Measurements from ENCODE around the gene APOOL.
"Not testable (repeated sequence)": the region's sequence is repeated elsewhere in the genome, so short reads cannot be mapped to it uniquely, and the experiment has no call there.

Gene APOOL

DNA sequence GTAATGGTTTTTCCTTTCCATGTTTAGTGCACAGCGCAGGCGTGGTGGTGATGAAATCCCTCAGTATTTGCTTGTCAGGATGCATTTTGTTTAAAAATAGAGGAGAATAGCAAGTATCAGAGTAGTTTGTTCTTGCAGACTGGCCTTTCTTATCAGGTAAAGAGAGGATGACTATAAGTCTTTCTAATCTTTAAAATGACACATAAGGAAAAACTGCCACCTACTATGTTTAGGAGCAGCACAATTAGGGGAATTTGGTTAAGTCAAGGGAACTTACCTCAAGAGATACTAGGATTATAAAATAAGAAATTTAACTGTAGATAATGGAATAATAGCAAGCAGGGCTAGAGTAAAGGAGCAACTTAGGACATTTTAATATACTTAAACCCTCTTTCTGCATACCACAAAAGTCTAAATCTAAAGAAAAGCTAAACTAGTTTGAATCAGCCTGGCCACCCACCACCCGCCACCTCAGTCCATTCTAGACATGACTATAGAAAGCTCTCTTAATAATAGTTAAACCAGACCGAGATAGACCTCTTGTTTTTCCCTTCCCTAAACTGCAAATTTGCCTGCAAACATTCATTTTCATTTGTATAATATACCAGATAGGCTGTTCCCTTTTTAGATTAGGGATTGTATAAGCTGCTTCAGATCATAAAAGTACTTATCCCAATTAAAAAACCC is 62.0 kb downstream of the APOOL start:
- Histone ChIP-seq H3K36me3 (replicated peaks; ENCODE audit: low read depth, low read length) (no peaks in the 10 kb centered on the region), H3K9me3 (ENCODE audit: insufficient read depth, low read length) (no peaks in the 10 kb centered on the region), H3K4me3 (ENCODE audit: low read length) (no peak overlapping the region), H3K27me3 (ENCODE audit: low read depth, low read length) (no peaks in the 10 kb centered on the region), H4K20me1 (ENCODE audit: insufficient read depth, low read length) (no peaks in the 10 kb centered on the region), H2AFZ (ENCODE audit: low read depth, low read length) (no peak overlapping the region), H3K4me2 (ENCODE audit: low read length) (peak overlapping the region; percentile 12; the same call in 1 of the 2 replicates), H3K4me1 (ENCODE audit: low read length) (peaks cover 8% of the 10 kb centered on the region), H3K9ac (ENCODE audit: low read length) (no peak overlapping the region), H3K79me2 (ENCODE audit: low read length) (no peaks in the 10 kb centered on the region), H3K27ac (ENCODE audit: low read length) (no peak overlapping the region)
- TF ChIP-seq, protein P1, sequence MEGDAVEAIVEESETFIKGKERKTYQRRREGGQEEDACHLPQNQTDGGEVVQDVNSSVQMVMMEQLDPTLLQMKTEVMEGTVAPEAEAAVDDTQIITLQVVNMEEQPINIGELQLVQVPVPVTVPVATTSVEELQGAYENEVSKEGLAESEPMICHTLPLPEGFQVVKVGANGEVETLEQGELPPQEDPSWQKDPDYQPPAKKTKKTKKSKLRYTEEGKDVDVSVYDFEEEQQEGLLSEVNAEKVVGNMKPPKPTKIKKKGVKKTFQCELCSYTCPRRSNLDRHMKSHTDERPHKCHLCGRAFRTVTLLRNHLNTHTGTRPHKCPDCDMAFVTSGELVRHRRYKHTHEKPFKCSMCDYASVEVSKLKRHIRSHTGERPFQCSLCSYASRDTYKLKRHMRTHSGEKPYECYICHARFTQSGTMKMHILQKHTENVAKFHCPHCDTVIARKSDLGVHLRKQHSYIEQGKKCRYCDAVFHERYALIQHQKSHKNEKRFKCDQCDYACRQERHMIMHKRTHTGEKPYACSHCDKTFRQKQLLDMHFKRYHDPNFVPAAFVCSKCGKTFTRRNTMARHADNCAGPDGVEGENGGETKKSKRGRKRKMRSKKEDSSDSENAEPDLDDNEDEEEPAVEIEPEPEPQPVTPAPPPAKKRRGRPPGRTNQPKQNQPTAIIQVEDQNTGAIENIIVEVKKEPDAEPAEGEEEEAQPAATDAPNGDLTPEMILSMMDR (IDR thresholded peaks at IDR 0.05; ENCODE audit: low read depth, low read length), result no peak
- TF ChIP-seq EZH2phosphoT487 (IDR thresholded peaks at IDR 0.05; ENCODE audit: low read depth), result no peak

DNA sequence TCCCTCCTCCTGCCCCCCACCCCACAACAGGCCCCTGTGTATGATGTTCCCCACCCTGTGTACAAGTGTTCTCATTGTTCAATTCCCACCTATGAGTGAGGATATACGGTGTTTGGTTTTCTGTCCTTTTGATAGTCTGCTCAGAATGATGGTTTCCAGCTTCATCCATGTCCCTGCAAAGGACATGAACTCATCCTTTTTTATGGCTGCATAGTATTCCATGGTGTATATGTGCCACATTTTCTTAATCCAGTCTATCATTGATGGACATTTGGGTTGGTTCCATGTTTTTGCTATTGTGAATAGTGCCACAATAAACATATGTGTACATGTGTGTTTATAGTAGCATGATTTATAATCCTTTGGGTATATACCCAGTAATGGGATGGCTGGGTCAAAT is 73.6 kb downstream of the APOOL start:
- not testable (repeated sequence) for H4K20me1 ChIP-seq (ENCODE audit: insufficient read depth, low read length); H3K4me2 ChIP-seq (ENCODE audit: low read length); H3K4me1 ChIP-seq (ENCODE audit: low read length); H3K4me3 ChIP-seq (ENCODE audit: low read length); H3K9ac ChIP-seq (ENCODE audit: low read length); H2AFZ ChIP-seq (ENCODE audit: low read depth, low read length); H3K27ac ChIP-seq (ENCODE audit: low read length); H3K27me3 ChIP-seq (ENCODE audit: low read depth, low read length); H3K79me2 ChIP-seq (ENCODE audit: low read length); H3K9me3 ChIP-seq (ENCODE audit: insufficient read depth, low read length); H3K36me3 ChIP-seq (replicated peaks; ENCODE audit: low read depth, low read length)

DNA sequence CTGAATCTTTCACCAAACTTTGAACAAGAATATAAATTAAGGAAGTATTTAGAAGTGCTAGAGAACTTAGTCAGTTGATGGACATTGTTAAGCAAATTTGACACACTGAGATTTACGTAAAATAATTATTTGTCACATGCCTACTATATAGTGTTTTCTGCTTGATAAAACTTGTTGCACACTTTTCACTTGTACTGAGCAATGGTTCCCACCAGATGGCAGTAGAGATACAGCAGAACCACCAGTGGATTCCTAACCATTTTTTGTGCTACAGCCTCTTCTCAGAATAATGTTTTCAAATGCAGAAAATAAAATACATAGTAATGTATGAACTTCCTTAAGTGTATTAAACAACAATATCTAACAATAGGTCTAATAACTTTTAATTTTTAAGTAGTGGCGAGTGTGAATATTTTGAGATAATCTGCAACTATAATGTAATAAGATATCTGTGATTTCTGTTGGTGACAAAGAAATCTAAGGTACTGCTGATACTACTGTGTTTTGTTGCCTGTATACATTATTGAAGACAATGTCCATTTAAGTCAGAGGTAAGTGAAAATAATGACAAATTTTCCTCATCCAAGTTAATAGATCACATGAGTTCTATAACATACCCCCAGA is 81.2 kb downstream of the APOOL start:
- no peak overlapping the region for H3K4me3 ChIP-seq (ENCODE audit: low read length)
- H3K27me3 ChIP-seq (ENCODE audit: low read depth, low read length), result no peaks in the 10 kb centered on the region
- TF ChIP-seq, protein P1 (IDR thresholded peaks at IDR 0.05; ENCODE audit: low read depth, low read length), result peak; percentile 68
- TF ChIP-seq EZH2phosphoT487 (IDR thresholded peaks at IDR 0.05; ENCODE audit: low read depth), result no peak
- H3K4me1 ChIP-seq (ENCODE audit: low read length), result no peaks in the 10 kb centered on the region
- no peaks in the 10 kb centered on the region for H3K9me3 ChIP-seq (ENCODE audit: insufficient read depth, low read length)
- no peaks in the 10 kb centered on the region for H4K20me1 ChIP-seq (ENCODE audit: insufficient read depth, low read length)
- H3K9ac ChIP-seq (ENCODE audit: low read length), result no peak overlapping the region
- no peaks in the 10 kb centered on the region for H3K79me2 ChIP-seq (ENCODE audit: low read length)
- no peak overlapping the region for H2AFZ ChIP-seq (ENCODE audit: low read depth, low read length)
- H3K36me3 ChIP-seq (replicated peaks; ENCODE audit: low read depth, low read length), result peaks cover 7% of the 10 kb centered on the region
- no peak overlapping the region for H3K4me2 ChIP-seq (ENCODE audit: low read length)
- no peak overlapping the region for H3K27ac ChIP-seq (ENCODE audit: low read length)

DNA sequence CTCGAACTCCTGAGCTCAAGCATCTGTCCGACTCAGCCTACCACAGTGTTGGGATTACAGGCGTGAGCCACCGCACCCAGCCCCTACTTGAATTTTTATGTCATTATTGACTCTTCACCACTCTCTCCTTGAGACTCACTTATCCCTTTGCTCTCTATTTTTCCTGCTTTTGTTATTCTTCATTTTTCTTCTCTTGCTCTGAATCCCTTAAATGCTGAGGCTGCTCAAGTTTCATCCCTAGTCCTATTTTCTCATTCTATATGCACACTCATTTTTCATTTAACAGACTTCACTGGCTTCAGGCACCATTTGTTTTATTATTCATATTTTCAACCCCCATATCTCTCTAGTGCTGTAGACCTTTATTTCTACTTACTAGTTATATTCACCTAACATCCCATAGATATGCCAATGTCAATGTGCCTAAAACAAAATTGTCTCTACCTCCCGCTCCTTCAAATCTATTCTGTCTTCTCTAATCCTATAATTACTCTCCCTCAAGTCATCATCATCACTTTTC is 85.7 kb downstream of the APOOL start:
- H3K27ac ChIP-seq (ENCODE audit: low read length), result no peak overlapping the region
- no peak for TF ChIP-seq EZH2phosphoT487 (IDR thresholded peaks at IDR 0.05; ENCODE audit: low read depth)
- TF ChIP-seq, protein P1 (IDR thresholded peaks at IDR 0.05; ENCODE audit: low read depth, low read length), result no peak
- H3K4me1 ChIP-seq (ENCODE audit: low read length), result no peaks in the 10 kb centered on the region
- H3K9ac ChIP-seq (ENCODE audit: low read length), result no peak overlapping the region
- H3K79me2 ChIP-seq (ENCODE audit: low read length), result no peaks in the 10 kb centered on the region
- no peaks in the 10 kb centered on the region for H4K20me1 ChIP-seq (ENCODE audit: insufficient read depth, low read length)
- H3K36me3 ChIP-seq (replicated peaks; ENCODE audit: low read depth, low read length), result peaks cover 13% of the 10 kb centered on the region
- no peak overlapping the region for H3K4me2 ChIP-seq (ENCODE audit: low read length)
- no peaks in the 10 kb centered on the region for H3K9me3 ChIP-seq (ENCODE audit: insufficient read depth, low read length)
- H3K27me3 ChIP-seq (ENCODE audit: low read depth, low read length), result no peaks in the 10 kb centered on the region
- no peak overlapping the region for H3K4me3 ChIP-seq (ENCODE audit: low read length)
- no peak overlapping the region for H2AFZ ChIP-seq (ENCODE audit: low read depth, low read length)
